Activated T-helper 1 cell treated with anti-CD3 and anti-CD28 coated beads, Interleukin-12 subunit alpha, Interleukin-12 subunit beta, Interleukin-2, Interleukin-4 antibody, amounts not matched to agents 30 ng/mL and 10 ng/mL and 1 ng/mL, durations not matched to agents 14 hours and 24 hours and 36 hours (primary cell): Measurements from ENCODE around the gene WDCP. TPM values are rescaled to one million over a fixed set of nuclear protein-coding genes. Genes with fewer than 3 reads are reported as not detected.
A peak's percentile ranks its signal among the peaks of the same experiment; 100 is the strongest.
"Not testable (repeated sequence)": the region's sequence is repeated elsewhere in the genome, so short reads cannot be mapped to it uniquely, and the experiment has no call there.

ENCODE experiments used
- DNase-seq: peaks from one replicate; pipeline ENCODE4 v3.0.0; 2021; ENCODE audit warnings: low spot score
- H3K27ac Mint-ChIP-seq: one replicate; pipeline ENCODE4 v1.8.0; 2021; ENCODE audit warnings: mild to moderate bottlenecking, mixed read lengths
- H3K27me3 Mint-ChIP-seq: one replicate; pipeline ENCODE4 v1.8.0; 2022; ENCODE audit warnings: mild to moderate bottlenecking, moderate library complexity, mixed read lengths; ENCODE audit not compliant: insufficient read depth
- H3K36me3 Mint-ChIP-seq: one replicate; pipeline ENCODE4 v1.8.0; 2021; ENCODE audit warnings: low read depth, mixed read lengths
- H3K4me1 Mint-ChIP-seq: one replicate; pipeline ENCODE4 v1.8.0; 2021; ENCODE audit warnings: low read depth, mixed read lengths
- H3K4me3 Mint-ChIP-seq: one replicate; pipeline ENCODE4 v1.8.0; 2021; ENCODE audit warnings: mild to moderate bottlenecking, moderate library complexity, mixed read lengths
- H3K9me3 Mint-ChIP-seq: one replicate; pipeline ENCODE4 v1.8.0; 2021; ENCODE audit warnings: mixed read lengths
- intact Hi-C: fragments of 100-400 bp; cut with micrococcal nuclease; formaldehyde crosslinking; loops from one replicate; pipeline ENCODE4 v1.15.1; 2024
- total RNA-seq: library from RNA; stranded (reverse); gene quantifications from 2 replicates; pipeline ENCODE4 v1.2.3, GENCODE V29; 2022

The WDCP gene, protein sequence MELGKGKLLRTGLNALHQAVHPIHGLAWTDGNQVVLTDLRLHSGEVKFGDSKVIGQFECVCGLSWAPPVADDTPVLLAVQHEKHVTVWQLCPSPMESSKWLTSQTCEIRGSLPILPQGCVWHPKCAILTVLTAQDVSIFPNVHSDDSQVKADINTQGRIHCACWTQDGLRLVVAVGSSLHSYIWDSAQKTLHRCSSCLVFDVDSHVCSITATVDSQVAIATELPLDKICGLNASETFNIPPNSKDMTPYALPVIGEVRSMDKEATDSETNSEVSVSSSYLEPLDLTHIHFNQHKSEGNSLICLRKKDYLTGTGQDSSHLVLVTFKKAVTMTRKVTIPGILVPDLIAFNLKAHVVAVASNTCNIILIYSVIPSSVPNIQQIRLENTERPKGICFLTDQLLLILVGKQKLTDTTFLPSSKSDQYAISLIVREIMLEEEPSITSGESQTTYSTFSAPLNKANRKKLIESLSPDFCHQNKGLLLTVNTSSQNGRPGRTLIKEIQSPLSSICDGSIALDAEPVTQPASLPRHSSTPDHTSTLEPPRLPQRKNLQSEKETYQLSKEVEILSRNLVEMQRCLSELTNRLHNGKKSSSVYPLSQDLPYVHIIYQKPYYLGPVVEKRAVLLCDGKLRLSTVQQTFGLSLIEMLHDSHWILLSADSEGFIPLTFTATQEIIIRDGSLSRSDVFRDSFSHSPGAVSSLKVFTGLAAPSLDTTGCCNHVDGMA
- 21.9 and 23.1 TPM in 2 replicates for total RNA-seq

- no peaks in the 10 kb centered on the region for H3K27me3 Mint-ChIP-seq
- H3K9me3 Mint-ChIP-seq: no peaks in the 10 kb centered on the region
- peak within 1 kb of the TSS; percentile 94 for H3K4me3 Mint-ChIP-seq
- peaks cover 24% of the 10 kb centered on the region for H3K4me1 Mint-ChIP-seq
- intact Hi-C loops: loop anchor here (1.0 to 2.0 kb wide), 6 partner anchors 29 to 873 kb away; partner anchors contain the start of genes ADCY3, ATAD2B, FAM228B and PFN4
- H3K36me3 Mint-ChIP-seq: peaks cover 5% of the 10 kb centered on the region
- H3K27ac Mint-ChIP-seq: peak within 1 kb of the TSS; percentile 86
- peak; percentile 92 for DNase-seq
These were observed at the start of gene WDCP for GRCh38 chr2:24046930-24047702. Gene WDCP, minus strand, starts transcription at chr2:24047391. Its CDS starts 7,897 bp downstream, at chr2:24039494.

DNA sequence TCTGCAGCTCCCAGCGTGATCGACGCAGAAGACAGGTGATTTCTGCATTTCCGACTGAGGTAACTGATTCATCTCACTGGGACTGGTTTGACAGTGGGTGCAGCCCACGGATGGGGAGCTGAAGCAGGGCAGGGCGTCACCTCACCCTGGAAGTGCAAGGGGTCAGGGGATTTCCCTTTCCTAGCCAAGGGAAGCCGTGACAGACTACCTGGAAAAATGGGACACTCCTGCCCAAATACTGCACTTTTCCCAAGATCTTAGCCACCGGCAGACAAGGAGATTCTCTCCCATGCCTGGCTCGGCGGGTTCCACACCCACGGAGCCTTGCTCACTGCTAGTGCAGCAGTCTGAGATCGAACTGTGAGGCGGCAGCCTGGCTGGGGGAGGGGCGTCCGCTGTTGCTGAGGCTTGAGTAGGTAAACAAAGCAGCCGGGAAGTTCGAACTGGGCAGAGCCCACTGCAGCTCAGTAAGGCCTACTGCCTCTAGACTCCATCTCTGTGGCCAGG is 48.0 kb upstream of the WDCP start:
- H3K4me1 Mint-ChIP-seq, H3K27me3 Mint-ChIP-seq, DNase-seq, H3K27ac Mint-ChIP-seq, H3K9me3 Mint-ChIP-seq, H3K4me3 Mint-ChIP-seq, intact Hi-C loops, H3K36me3 Mint-ChIP-seq: not testable (repeated sequence)

DNA sequence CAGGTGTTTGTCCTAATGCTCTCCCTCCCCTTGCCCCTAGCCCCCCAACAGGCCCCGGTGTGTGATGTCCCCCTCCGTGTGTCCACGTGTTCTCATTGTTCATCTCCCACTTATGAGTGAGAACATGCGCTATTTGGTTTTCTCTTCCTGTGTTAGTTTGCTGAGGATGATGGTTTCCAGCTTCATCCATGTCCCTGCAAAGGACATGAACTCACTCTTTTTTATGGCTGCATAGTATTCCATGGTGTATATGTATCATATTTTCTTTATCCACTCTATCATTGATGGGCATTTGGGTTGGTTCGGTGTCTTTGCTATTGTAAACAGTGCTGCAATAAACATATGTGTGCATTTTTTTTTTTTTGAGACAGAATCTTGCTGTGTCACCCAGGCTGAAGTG is 46.1 kb upstream of the WDCP start:
- H3K36me3 Mint-ChIP-seq: peaks cover 10% of the 10 kb centered on the region
- H3K27me3 Mint-ChIP-seq, H3K4me1 Mint-ChIP-seq, intact Hi-C loops, H3K4me3 Mint-ChIP-seq, H3K9me3 Mint-ChIP-seq, DNase-seq, H3K27ac Mint-ChIP-seq: not testable (repeated sequence)

DNA sequence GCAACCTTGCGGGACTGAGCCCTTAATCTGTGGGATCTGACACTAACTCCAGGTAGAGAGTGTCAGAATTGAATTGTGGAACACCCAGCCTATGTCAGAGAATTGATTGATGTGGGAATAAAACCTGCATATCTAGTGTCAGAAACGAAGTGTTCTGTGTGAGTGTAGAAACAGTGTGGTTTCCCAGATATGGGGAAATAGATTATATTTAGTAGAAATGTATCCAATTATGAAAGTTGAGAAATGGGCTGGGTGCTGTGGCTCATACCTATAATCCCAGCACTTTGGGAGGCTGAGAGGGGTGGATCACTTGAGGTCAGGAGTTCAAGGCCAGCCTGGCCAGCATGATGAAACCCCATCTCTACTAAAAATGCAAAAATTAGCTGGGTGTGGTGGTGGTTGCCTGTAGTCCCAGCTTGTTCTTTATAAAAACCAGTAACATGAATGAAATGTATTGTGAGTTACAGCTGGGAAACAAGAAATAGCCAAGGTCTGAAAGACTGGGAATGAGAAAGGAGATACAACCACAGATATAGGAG is 41.7 kb upstream of the WDCP start:
- no peaks in the 10 kb centered on the region for H3K27me3 Mint-ChIP-seq
- DNase-seq: no peak
- H3K27ac Mint-ChIP-seq: no peak overlapping the region
- H3K4me1 Mint-ChIP-seq: peaks cover 12% of the 10 kb centered on the region
- no peak overlapping the region for H3K4me3 Mint-ChIP-seq
- H3K9me3 Mint-ChIP-seq: no peaks in the 10 kb centered on the region
- peaks cover 6% of the 10 kb centered on the region for H3K36me3 Mint-ChIP-seq
- intact Hi-C loops: no loop called here

DNA sequence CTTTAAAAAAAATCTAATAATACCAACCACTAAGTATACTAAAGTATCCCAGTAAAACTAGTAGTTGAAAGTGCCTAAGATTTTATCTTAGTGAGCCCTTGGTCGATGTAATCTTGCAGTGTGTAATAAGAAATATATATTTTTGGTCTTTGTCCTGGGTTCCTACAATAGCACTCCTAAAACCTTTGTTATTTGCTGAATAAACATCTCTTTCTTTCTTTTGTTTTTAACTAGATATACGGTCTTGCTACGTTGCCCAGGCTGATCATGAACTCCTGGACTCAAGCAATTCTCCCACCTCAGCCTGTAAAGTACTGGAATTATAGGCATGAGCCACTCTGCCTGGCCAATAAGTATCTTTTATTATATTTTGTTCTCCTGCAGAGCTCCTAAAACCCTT is 39.8 kb upstream of the WDCP start:
- intact Hi-C loops: no loop called here
- no peak overlapping the region for H3K27ac Mint-ChIP-seq
- DNase-seq: no peak
- no peak overlapping the region for H3K4me3 Mint-ChIP-seq
- H3K36me3 Mint-ChIP-seq: peaks cover 6% of the 10 kb centered on the region
- peaks cover 18% of the 10 kb centered on the region for H3K4me1 Mint-ChIP-seq
- H3K27me3 Mint-ChIP-seq: no peaks in the 10 kb centered on the region
- H3K9me3 Mint-ChIP-seq: no peaks in the 10 kb centered on the region

DNA sequence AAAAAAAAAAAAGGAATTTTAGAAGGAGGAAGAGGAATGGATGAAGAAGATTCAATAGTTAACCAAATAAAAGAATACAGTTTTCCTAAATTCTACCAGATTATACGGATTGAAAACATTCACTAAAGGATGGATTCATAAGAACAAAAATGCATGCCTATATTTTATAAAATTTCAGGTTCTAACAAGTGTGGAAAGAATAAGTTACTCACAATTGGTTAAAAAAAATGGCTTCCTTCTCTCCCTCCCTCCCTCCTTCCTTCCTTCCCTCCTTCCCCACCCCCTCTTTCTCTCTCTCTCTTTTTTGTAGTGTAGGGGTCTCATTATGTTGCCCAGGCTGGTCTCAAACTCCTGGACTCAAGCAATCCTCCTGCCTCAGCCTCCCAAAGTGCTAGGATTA is 39.0 kb upstream of the WDCP start:
- Mint-ChIP-seq H3K27ac (no peak overlapping the region), H3K9me3 (no peaks in the 10 kb centered on the region), H3K27me3 (no peaks in the 10 kb centered on the region), H3K36me3 (peaks cover 6% of the 10 kb centered on the region), H3K4me1 (peaks cover 18% of the 10 kb centered on the region), H3K4me3 (no peak overlapping the region)
- DNase-seq: no peak
- intact Hi-C loops: no loop called here

DNA sequence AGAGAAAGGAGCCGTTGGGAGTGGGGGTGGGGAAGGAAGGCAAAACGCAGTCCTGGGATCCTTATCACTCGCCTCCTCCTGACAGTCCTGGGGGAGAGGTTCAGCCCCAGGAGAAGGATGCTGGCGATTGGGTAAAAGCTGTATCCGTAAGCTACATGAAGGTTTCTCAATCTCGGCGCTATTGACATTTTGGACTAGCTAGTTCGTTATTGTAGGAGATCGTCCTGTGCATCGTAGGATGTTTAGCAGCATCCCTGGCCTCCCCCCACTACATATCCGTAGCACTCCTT is 38.0 kb upstream of the WDCP start:
- no peaks in the 10 kb centered on the region for H3K27me3 Mint-ChIP-seq
- intact Hi-C loops: loop anchor here (2.0 kb wide), 2 partner anchors 38 to 158 kb away; partner anchors contain the start of genes ATAD2B and WDCP
- H3K36me3 Mint-ChIP-seq: peaks cover 6% of the 10 kb centered on the region
- H3K4me3 Mint-ChIP-seq: peak overlapping the region; percentile 85
- no peaks in the 10 kb centered on the region for H3K9me3 Mint-ChIP-seq
- H3K4me1 Mint-ChIP-seq: peaks cover 18% of the 10 kb centered on the region
- no peak overlapping the region for H3K27ac Mint-ChIP-seq
- no peak for DNase-seq

DNA sequence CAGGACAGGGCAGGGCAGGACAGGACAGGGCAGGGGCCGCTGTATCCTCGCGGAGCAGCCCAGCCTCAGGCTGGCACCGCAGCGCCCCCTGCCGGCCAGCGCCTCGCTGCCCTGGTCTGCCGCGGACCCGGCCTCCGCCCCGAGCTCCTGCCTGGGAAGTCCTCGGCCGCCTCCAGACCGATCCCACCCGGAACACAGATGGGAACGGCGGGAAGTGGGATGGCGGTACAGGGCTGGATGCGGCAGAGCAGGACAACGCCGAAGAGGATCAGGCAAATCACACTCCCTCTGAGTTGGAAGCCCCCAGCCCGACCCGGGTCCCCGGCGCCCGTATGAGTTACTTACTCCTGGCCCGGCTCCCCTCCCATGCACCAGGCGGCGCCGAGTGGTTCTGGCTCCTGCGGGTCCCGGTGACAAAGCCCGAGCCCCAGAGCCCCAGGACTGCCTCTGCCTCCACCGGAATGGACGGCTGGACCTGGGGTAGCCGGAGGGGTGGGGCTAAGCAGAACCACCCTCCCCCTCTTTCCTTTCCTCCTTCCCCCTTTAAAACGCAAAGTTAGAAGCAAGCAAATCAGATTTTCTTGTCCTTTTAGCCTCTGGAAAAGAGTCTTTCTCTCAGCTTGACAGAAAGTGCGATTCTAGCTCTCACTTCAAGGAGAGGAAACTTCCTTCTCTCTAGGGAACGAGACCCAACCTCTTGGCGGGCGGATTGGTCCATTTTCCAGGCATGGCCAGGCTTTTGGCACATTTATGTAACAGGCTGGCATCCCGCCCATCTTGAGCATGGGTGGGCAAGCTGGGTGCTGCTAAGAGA is 37.4 kb upstream of the WDCP start, which contains the start of gene TP53I3:
TP53I3 (minus strand) TSS at position 449 of the 814 bp plus-strand sequence. CDS start 508 bp downstream, outside the sequence.
- intact Hi-C loops: loop anchor here (1.0 to 5.0 kb wide), 9 partner anchors 8 to 298 kb away; partner anchors contain the start of genes ATAD2B, FAM228B, PFN4 and SF3B6
- Mint-ChIP-seq H3K4me3 (peak within 1 kb of the TSS; percentile 85), H3K36me3 (peaks cover 6% of the 10 kb centered on the region), H3K9me3 (no peaks in the 10 kb centered on the region), H3K4me1 (peaks cover 18% of the 10 kb centered on the region), H3K27ac (peak within 1 kb of the TSS; percentile 75), H3K27me3 (no peaks in the 10 kb centered on the region)
- peak; percentile 77 for DNase-seq

DNA sequence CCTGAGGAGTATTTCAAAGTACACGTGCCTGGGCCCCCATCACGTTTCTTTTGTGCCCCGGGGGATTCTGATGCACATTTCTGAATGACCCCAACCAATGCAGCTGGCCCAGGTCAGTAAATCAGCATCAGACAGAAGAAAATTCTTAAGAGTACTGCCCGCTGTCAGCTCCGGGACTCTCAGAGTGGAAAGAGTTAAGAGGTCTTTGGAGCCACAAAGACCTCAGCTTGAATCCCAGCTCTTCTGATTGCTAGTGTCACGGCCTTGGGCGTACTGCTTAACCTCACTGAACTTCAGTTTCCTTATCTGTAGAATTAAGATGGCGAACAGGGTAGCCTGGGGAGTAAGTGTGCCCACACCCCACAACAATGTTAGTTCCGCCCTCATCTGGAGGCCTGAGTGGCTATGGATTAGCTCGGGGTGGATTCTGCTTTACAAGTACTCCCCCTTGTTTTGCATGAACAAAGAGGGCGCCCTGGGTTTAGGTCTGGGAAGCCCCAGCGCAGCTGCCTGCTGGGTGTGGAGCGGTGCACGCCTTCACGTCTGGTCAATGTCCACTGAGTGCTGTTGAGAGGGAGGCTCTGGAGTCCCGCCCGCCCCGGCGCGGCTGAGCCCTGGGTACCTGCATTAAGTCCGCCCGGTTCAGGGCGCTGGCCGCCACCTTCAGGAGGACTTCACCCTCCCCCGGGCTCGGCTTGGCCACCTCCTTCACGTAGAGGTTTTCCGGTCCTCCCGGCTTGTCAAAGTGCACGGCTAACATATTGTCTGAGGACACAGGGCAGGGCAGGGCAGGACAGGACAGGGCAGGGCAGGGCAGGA is 36.6 kb upstream of the WDCP start:
- DNase-seq: no peak
- intact Hi-C loops: loop anchor here (1.0 to 5.0 kb wide), 9 partner anchors 7 to 299 kb away; partner anchors contain the start of genes ATAD2B, FAM228B, PFN4 and SF3B6
- H3K9me3 Mint-ChIP-seq: no peaks in the 10 kb centered on the region
- no peaks in the 10 kb centered on the region for H3K27me3 Mint-ChIP-seq
- peak overlapping the region; percentile 85 for H3K4me3 Mint-ChIP-seq
- peaks cover 5% of the 10 kb centered on the region for H3K36me3 Mint-ChIP-seq
- H3K27ac Mint-ChIP-seq: peak overlapping the region; percentile 75
- H3K4me1 Mint-ChIP-seq: peaks cover 18% of the 10 kb centered on the region

DNA sequence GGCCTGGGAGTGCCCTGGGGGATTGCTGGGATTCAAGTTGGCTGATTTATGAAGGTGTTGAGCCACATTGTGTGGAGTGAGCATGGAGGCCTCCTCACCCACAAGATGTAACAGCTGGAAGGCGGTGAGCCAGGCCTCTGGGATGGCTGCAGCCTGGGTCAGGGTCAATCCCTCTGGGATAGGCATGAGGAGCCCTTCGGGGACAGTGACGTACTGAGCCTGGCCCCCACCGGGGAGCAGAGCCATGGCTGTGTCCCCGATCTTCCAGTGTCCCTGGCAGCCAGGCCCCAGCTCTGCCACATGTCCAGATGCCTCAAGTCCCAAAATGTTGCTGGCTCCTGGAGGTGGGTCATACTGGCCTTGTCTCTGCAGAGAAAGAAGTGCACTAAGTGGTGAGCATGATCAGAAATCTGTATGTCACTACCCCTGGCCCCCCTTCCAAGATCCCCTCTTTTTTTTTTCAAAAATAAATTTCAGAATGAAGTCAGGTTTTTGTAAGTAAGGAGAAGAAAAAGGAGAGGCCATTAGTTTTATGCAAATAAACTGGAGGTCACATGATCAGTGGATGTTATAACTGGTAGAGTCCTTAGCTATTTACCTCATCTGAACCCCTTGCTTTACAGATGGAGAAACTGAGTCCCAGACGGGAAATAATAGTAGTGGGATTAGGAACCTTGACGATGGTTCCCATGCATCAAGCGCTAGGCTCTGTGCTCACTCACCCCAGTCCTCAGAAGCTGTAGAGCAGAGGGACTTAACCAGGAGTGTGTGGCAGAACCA is 35.8 kb upstream of the WDCP start:
- Mint-ChIP-seq H3K4me1 (peaks cover 19% of the 10 kb centered on the region), H3K27me3 (no peaks in the 10 kb centered on the region), H3K4me3 (peak overlapping the region; percentile 85), H3K9me3 (no peaks in the 10 kb centered on the region), H3K27ac (no peak overlapping the region), H3K36me3 (peaks cover 5% of the 10 kb centered on the region)
- DNase-seq: no peak
- intact Hi-C loops: loop anchor here (5.0 kb wide), 1 partner anchor 276 kb away; no protein-coding TSS in a partner anchor
